ENCODE results near the gene DMRTB1.

Gene DMRTB1

GRCh38 chr1:53421208-53421607, 38.0 kb upstream of the DMRTB1 start:
- H3K36me3 ChIP-seq (ENCODE audit: control insufficient read depth, insufficient read depth, low read length) = no peaks in the 10 kb centered on the region
- H2AFZ ChIP-seq = no peak overlapping the region
- no peaks in the 10 kb centered on the region for H3K9me3 ChIP-seq (ENCODE audit: control insufficient read depth, low read length)
- H3K4me2 ChIP-seq (ENCODE audit: low read length) = no peak overlapping the region
- no peak overlapping the region for H3K9ac ChIP-seq
- H3K4me1 ChIP-seq = no peaks in the 10 kb centered on the region
- TF ChIP-seq, protein P1, sequence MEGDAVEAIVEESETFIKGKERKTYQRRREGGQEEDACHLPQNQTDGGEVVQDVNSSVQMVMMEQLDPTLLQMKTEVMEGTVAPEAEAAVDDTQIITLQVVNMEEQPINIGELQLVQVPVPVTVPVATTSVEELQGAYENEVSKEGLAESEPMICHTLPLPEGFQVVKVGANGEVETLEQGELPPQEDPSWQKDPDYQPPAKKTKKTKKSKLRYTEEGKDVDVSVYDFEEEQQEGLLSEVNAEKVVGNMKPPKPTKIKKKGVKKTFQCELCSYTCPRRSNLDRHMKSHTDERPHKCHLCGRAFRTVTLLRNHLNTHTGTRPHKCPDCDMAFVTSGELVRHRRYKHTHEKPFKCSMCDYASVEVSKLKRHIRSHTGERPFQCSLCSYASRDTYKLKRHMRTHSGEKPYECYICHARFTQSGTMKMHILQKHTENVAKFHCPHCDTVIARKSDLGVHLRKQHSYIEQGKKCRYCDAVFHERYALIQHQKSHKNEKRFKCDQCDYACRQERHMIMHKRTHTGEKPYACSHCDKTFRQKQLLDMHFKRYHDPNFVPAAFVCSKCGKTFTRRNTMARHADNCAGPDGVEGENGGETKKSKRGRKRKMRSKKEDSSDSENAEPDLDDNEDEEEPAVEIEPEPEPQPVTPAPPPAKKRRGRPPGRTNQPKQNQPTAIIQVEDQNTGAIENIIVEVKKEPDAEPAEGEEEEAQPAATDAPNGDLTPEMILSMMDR (IDR thresholded peaks at IDR 0.05) = no peak
- no peak overlapping the region for H3K27ac ChIP-seq
- no peaks in the 10 kb centered on the region for H3K27me3 ChIP-seq (ENCODE audit: control insufficient read depth, insufficient read depth, low read length)
- no peaks in the 10 kb centered on the region for H3K79me2 ChIP-seq
- no peak overlapping the region for H3K4me3 ChIP-seq (ENCODE audit: low read depth, low read length)

DNA sequence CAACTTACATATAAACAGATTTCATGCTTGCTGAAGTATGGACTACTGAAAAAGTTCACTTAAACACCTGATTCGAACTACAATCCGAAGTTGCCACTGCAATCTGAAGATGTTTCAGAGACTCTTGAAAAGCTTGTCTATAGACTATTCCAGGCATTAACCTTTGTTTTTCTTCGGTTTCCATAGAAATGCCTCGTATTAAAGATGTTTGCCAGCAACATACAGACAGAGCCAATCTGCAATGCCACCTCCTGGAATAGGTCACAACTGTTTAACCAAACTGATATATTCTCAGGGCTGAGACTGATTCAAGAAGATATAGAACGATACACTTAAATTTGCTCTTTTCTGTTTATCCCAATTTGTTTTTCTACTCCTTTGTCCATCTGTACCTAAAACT, 28.9 kb upstream of the DMRTB1 start:
- no peaks in the 10 kb centered on the region for H3K79me2 ChIP-seq
- H3K36me3 ChIP-seq (ENCODE audit: control insufficient read depth, insufficient read depth, low read length) = no peaks in the 10 kb centered on the region
- no peaks in the 10 kb centered on the region for H3K9me3 ChIP-seq (ENCODE audit: control insufficient read depth, low read length)
- no peak overlapping the region for H3K4me3 ChIP-seq (ENCODE audit: low read depth, low read length)
- no peaks in the 10 kb centered on the region for H3K27me3 ChIP-seq (ENCODE audit: control insufficient read depth, insufficient read depth, low read length)
- H3K27ac ChIP-seq = no peak overlapping the region
- no peak overlapping the region for H3K9ac ChIP-seq
- H2AFZ ChIP-seq = no peak overlapping the region
- no peaks in the 10 kb centered on the region for H3K4me1 ChIP-seq
- no peak overlapping the region for H3K4me2 ChIP-seq (ENCODE audit: low read length)
- TF ChIP-seq, protein P1 (IDR thresholded peaks at IDR 0.05) = no peak

DNA sequence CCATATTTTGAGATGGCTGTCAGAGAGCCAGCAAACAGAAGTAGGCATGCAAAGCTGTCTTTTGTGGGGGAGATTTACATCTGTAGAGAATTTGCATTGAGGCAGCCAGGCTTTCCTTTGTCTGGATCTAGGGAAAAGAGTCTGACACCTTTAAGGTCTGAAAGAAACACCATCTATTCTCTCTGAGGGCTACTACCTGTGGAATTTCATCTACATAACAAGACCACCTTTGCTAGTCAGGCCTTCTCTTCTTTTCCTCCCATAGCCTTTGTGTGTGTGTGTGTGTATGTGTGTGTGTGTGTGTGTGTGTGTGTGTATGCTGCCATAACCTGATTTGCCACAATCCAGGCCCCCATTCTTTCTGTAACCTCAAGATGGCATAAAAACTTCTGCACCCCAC, 28.4 kb upstream of the DMRTB1 start:
- H3K27me3 ChIP-seq (ENCODE audit: control insufficient read depth, insufficient read depth, low read length) = no peaks in the 10 kb centered on the region
- no peak overlapping the region for H3K4me3 ChIP-seq (ENCODE audit: low read depth, low read length)
- H3K79me2 ChIP-seq = no peaks in the 10 kb centered on the region
- TF ChIP-seq, protein P1 (IDR thresholded peaks at IDR 0.05) = no peak
- H3K4me1 ChIP-seq = no peaks in the 10 kb centered on the region
- H3K36me3 ChIP-seq (ENCODE audit: control insufficient read depth, insufficient read depth, low read length) = no peaks in the 10 kb centered on the region
- no peak overlapping the region for H3K9ac ChIP-seq
- H3K9me3 ChIP-seq (ENCODE audit: control insufficient read depth, low read length) = no peaks in the 10 kb centered on the region
- no peak overlapping the region for H3K27ac ChIP-seq
- no peak overlapping the region for H2AFZ ChIP-seq
- no peak overlapping the region for H3K4me2 ChIP-seq (ENCODE audit: low read length)

- Histone ChIP-seq H3K9ac (no peak overlapping the region), H3K4me2 (ENCODE audit: low read length) (no peak overlapping the region), H3K9me3 (ENCODE audit: control insufficient read depth, low read length) (no peaks in the 10 kb centered on the region), H3K36me3 (ENCODE audit: control insufficient read depth, insufficient read depth, low read length) (no peaks in the 10 kb centered on the region), H3K4me1 (no peaks in the 10 kb centered on the region), H2AFZ (no peak overlapping the region), H3K4me3 (ENCODE audit: low read depth, low read length) (no peak overlapping the region), H3K79me2 (no peaks in the 10 kb centered on the region), H3K27me3 (ENCODE audit: control insufficient read depth, insufficient read depth, low read length) (no peaks in the 10 kb centered on the region), H3K27ac (no peak overlapping the region)
- TF ChIP-seq, protein P1 (IDR thresholded peaks at IDR 0.05) = no peak
These were observed 28.0 kb upstream of the DMRTB1 start for GRCh38 chr1:53431244-53431643.

DNA sequence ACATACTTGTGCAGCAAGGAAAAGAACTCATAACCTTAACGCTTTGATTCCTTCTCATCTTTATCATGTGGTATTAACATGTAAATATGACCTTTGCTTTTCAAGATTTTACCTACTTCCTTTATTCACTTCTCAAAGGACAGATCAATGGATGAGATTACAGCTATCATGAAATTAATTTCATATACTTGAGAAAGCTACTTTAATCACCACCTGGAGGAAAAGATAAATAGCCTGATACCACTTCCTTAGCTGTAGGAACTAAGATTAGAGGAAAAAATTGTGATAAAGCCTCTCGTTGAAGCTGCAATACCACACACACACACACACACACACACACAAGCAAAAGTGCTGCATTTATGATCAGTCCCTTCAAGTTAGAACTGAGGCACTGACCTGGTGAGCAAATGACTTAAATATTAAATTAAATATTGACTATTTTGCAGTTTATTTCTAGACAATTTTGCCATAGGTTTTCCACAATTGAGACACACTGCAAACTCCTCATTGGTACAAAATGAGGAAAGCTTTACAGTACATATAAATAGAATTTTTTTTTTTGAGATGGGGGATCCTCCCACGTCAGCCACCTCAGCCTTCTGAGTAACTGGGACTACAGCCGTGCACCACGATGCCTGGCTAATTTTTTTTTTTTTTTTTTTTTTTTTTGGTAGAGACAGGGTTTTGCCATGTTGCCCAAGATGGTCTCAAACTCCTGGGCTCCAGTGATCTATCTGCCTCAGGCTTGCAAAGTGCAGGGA, 27.2 kb upstream of the DMRTB1 start:
- Histone ChIP-seq H2AFZ (no peak overlapping the region), H3K4me2 (ENCODE audit: low read length) (no peak overlapping the region), H3K79me2 (no peaks in the 10 kb centered on the region), H3K4me3 (ENCODE audit: low read depth, low read length) (no peak overlapping the region), H3K27ac (no peak overlapping the region), H3K9me3 (ENCODE audit: control insufficient read depth, low read length) (no peaks in the 10 kb centered on the region), H3K27me3 (ENCODE audit: control insufficient read depth, insufficient read depth, low read length) (no peaks in the 10 kb centered on the region), H3K36me3 (ENCODE audit: control insufficient read depth, insufficient read depth, low read length) (no peaks in the 10 kb centered on the region), H3K4me1 (no peaks in the 10 kb centered on the region), H3K9ac (no peak overlapping the region)
- TF ChIP-seq, protein P1 (IDR thresholded peaks at IDR 0.05) = no peak

All from parathyroid adenoma (tissue), 2 donors.